Esophagus muscularis mucosa (tissue), 4 donors: Measurements from ENCODE around the gene HNRNPA1. TPM values are rescaled to one million over a fixed set of nuclear protein-coding genes. Genes with fewer than 3 reads are reported as not detected.

Experiments
- DNase-seq: peaks from one replicate; pipeline ENCODE4 v3.0.0-alpha.2; 2017; ENCODE audit errors: extremely low spot score
- H3K27ac ChIP-seq, 4 donors: fragments of 200-600 bp; sonication (generic); replicated peaks in 1 of 4; 1 replicate in 3 of 4; 2 replicates in 1 of 4; pipeline ENCODE4 v1.5.1; 2016 to 2019; ENCODE audit warnings: mild to moderate bottlenecking in 1 of 4
- H3K27me3 ChIP-seq, 4 donors: fragments of 200-600 bp; sonication (generic); one replicate each; pipeline versions ENCODE4 v1.5.1 to v1.6.0; 2016 to 2019
- H3K36me3 ChIP-seq, 4 donors: fragments of 200-600 bp; sonication (generic); one replicate each; pipeline ENCODE4 v1.5.1; 2016 to 2019
- H3K4me1 ChIP-seq, 4 donors: fragments of 200-600 bp; sonication (generic); one replicate each; pipeline ENCODE4 v1.5.1; 2016 to 2019
- H3K4me3 ChIP-seq, 4 donors: fragments of 200-600 bp; sonication (generic); 1 replicate in 2 of 4; 2 replicates in 2 of 4; pipeline ENCODE4 v1.5.1; 2016 to 2019; ENCODE audit warnings: mild to moderate bottlenecking in 4 of 4, moderate library complexity in 1 of 4
- H3K9me3 ChIP-seq, 4 donors: fragments of 200-600 bp; sonication (generic); 1 replicate in 3 of 4; 2 replicates in 1 of 4; pipeline ENCODE4 v1.5.1; 2016 to 2019
- EP300 ChIP-seq: sonication (generic); formaldehyde crosslinking; IDR thresholded peaks from one replicate; pipeline ENCODE4 v1.6.1; 2017; ENCODE audit warnings: antibody characterized with exemption
- POLR2A ChIP-seq: fragments of 450-650 bp; IDR thresholded peaks from one replicate; pipeline ENCODE4 v1.6.1; 2017; ENCODE audit warnings: antibody characterized with exemption, moderate library complexity, mild to moderate bottlenecking, low read depth
- POLR2AphosphoS5 ChIP-seq, 2 donors: sonication (generic); formaldehyde crosslinking; IDR thresholded peaks; one replicate each; pipeline ENCODE4 v1.6.1; 2017; ENCODE audit warnings: antibody characterized with exemption in 2 of 2
- WGBS: methylation state at CpG from one replicate; pipeline ENCODE4 v1.1.5; 2018; 5-methylcytosine and 5-hydroxymethylcytosine counted together
- intact Hi-C: fragments of 100-400 bp; cut with DNase I; formaldehyde crosslinking; loops from one replicate; pipeline ENCODE4 v1.15.1; 2023
- total RNA-seq, 4 donors: library from RNA; depleted of rRNA; stranded (reverse); fragments of >200 nt; gene quantifications; one replicate each; pipeline versions ENCODE4 v1.1.0 to v1.2.1, GENCODE V29; 2016
- TF ChIP-seq, protein P1 (sequence below), 3 experiments: fragments of 200-600 bp in 2 of 3; fragments of 450-650 bp in 1 of 3; sonication (generic) in 2 of 3; IDR thresholded peaks; one replicate each; pipeline ENCODE4 v1.5.1; 2017 to 2019; ENCODE audit warnings: antibody characterized with exemption in 3 of 3, mild to moderate bottlenecking in 2 of 3, moderate library complexity in 1 of 3

HNRNPA1 gene
- total RNA-seq, 4 donors from 2014 or later: 216 to 368 (median 270) TPM

DNA sequence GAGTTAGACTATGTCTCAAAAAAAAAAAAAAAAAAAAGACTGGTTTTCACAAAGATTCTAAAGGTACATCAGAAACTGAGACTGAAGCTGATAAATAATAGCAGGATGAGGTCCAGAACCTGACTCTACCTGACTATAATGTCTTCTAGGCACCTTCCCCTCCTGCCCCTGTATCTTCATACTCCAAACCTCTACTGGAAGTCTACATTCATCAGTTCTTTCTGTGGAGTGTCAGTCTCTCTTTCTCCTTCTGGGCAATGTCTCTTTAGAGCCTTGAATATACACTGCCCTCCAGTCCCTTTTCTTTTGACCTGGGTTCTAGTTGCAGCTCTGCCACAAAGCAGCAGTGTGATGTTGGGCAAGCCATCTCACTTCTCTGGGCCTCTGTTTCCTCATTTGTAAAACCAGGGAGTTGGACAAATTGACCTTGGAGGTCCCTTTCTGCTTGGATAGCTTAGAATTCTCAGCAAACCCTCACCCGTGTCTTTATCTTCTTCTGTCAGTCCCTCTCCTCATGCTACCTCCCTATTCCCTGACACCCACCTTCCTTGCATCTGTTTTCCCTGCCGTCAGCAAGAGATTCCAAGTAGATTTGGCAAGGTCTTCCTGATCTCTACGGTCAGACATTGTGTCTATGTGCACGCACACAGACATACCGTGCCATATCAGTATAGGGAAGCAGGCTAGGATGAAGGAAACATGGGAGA is 16.0 kb downstream of the HNRNPA1 start:
- H3K4me3 ChIP-seq: no peak overlapping the region

DNA sequence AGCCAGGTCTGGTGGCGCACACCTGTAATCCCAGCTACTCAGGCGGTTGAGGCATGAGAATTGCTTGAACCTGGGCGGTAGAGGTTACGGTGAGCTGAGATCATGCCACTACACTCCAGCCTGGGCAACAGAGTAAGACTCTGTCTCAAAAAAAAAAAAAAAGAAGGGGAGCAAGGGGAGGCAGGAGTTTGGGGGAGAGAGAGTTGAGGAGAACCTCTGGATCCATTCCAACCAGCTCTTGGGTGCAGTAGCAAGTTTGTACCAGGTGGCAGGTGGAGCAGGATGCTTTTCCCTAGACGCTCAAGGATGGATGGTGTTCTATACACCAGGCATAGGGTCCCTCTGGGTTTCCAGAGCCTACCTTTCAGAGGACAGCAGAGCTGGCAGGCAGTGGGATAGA is 18.4 kb downstream of the HNRNPA1 start:
- Histone ChIP-seq H3K27me3 (peaks cover 0 to 50% (median 10%) of the 10 kb centered on the region in 4 donors), H3K36me3 (no peaks in the 10 kb centered on the region), H3K4me3 (no peak overlapping the region), H3K9me3 (no peaks in the 10 kb centered on the region), H3K4me1 (peaks cover 3 to 14% (median 9%) of the 10 kb centered on the region in 4 donors), H3K27ac (no peak overlapping the region)
- 83% methylated on average over 5 of the region's 5 CpGs for WGBS
- intact Hi-C loops: no loop called here
- TF ChIP-seq, protein P1, sequence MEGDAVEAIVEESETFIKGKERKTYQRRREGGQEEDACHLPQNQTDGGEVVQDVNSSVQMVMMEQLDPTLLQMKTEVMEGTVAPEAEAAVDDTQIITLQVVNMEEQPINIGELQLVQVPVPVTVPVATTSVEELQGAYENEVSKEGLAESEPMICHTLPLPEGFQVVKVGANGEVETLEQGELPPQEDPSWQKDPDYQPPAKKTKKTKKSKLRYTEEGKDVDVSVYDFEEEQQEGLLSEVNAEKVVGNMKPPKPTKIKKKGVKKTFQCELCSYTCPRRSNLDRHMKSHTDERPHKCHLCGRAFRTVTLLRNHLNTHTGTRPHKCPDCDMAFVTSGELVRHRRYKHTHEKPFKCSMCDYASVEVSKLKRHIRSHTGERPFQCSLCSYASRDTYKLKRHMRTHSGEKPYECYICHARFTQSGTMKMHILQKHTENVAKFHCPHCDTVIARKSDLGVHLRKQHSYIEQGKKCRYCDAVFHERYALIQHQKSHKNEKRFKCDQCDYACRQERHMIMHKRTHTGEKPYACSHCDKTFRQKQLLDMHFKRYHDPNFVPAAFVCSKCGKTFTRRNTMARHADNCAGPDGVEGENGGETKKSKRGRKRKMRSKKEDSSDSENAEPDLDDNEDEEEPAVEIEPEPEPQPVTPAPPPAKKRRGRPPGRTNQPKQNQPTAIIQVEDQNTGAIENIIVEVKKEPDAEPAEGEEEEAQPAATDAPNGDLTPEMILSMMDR (IDR thresholded peaks at IDR 0.05): no peak
- TF ChIP-seq POLR2A (no peak), POLR2AphosphoS5 (IDR thresholded peaks at IDR 0.05) (no peak), EP300 (no peak)
- no peak for DNase-seq

More for the DNA sequence above, 16.0 kb downstream of the HNRNPA1 start:
- Histone ChIP-seq H3K9me3 (no peaks in the 10 kb centered on the region), H3K27ac (no peak overlapping the region), H3K27me3 (peaks cover 0 to 49% (median 10%) of the 10 kb centered on the region in 4 donors), H3K4me1 (peaks cover 3 to 12% (median 9%) of the 10 kb centered on the region in 4 donors), H3K36me3 (no peaks in the 10 kb centered on the region)
- intact Hi-C loops: no loop called here
- DNase-seq: no peak
- 66% methylated on average over 5 of the region's 5 CpGs for WGBS
- TF ChIP-seq, protein P1 (IDR thresholded peaks at IDR 0.05): no peak
- no peak for TF ChIP-seq POLR2AphosphoS5 (IDR thresholded peaks at IDR 0.05)
- TF ChIP-seq POLR2A: no peak
- TF ChIP-seq EP300: no peak

DNA sequence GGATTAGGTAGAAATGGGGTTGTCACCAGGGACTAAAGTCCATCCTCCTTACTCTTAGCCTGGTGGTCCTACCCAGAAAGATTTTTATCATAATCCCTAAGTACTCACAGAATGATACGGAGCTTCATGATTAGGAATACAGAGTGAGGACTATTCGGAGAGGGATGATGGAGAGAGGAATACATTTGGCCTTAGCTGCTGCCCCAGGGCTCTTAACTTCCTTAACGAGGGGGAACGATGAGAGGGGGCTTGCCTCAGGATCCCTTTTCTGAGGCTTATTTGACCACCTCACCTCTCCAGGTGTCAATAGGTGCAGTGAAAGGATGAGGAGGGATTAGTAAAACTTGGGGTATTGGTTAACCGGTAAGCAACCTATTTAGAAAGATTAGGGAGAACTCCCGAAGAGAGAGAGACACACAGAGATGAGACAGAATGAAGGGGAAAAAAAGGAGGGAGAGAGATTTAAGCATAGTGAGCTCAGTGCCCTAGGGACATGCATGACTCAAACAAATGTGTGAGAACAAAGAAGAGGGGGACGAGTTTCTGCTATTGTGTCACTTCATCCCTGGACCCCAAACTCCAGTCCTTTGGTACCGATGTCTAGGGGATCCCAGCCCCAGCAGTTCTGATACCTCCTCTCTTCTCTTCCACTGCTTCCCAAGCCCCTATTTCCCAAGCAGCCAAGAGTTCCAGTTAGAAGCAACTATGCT is 19.1 kb downstream of the HNRNPA1 start:
- Histone ChIP-seq H3K27ac (no peak overlapping the region), H3K27me3 (peaks cover 0 to 57% (median 10%) of the 10 kb centered on the region in 4 donors)
- WGBS: 69% methylated on average over 8 of the region's 8 CpGs

DNA sequence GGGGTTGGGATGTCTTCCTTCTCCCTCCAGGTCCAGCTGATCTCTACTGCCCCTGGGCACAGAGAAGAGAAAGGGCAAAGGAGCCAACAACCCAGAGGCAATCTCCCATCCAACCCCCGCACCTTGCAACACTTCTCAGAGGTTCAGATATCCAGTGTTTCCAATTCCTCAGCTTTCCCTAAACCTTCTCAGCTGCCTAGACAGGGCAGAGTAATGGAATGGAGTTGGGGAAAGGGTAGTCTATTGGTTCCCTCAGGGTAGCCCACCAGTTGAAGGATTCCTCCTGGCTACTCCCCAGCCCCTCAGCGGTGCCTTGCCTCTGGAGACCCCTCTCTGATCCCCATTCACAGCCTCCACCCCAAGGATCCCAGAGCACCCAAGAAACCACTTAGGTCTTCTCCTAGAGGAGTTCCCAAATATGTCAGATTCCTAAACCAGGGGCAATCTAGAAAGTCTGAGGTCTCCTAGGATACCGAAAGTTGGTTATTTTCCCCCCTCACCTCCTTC is 19.8 kb downstream of the HNRNPA1 start:
- peaks cover 8 to 20% (median 15%) of the 10 kb centered on the region in 4 donors for H3K4me1 ChIP-seq
- WGBS: 55% methylated on average over 3 of the region's 3 CpGs
- intact Hi-C loops: no loop called here
- H3K9me3 ChIP-seq: no peaks in the 10 kb centered on the region
- peak overlapping the region; percentile 28 to 46 (median 33) for H3K4me3 ChIP-seq
- no peak for DNase-seq
- H3K27me3 ChIP-seq: peaks cover 0 to 58% (median 10%) of the 10 kb centered on the region in 4 donors
- TF ChIP-seq POLR2AphosphoS5 (IDR thresholded peaks at IDR 0.05): no peak
- H3K36me3 ChIP-seq: no peaks in the 10 kb centered on the region
- H3K27ac ChIP-seq: no peak overlapping the region

More for the DNA sequence above, 19.1 kb downstream of the HNRNPA1 start:
- H3K4me1 ChIP-seq: peaks cover 8 to 20% (median 15%) of the 10 kb centered on the region in 4 donors
- no peak overlapping the region for H3K4me3 ChIP-seq
- no peaks in the 10 kb centered on the region for H3K36me3 ChIP-seq
- TF ChIP-seq EP300: no peak
- no peak for TF ChIP-seq POLR2AphosphoS5 (IDR thresholded peaks at IDR 0.05)
- TF ChIP-seq, protein P1 (IDR thresholded peaks at IDR 0.05): no peak
- no peak for TF ChIP-seq POLR2A
- H3K9me3 ChIP-seq: no peaks in the 10 kb centered on the region
- intact Hi-C loops: no loop called here
- DNase-seq: no peak
